GM18517 (cell line): ENCODE data around the gene ZBTB12.
"Not testable (repeated sequence)": the region's sequence is repeated elsewhere in the genome, so short reads cannot be mapped to it uniquely, and the experiment has no call there.

Experiments
- ATAC-seq: cut with Tn5 transposase; IDR thresholded peaks from one replicate; pipeline ENCODE4 v1.9.1; 2021; ENCODE audit warnings: mild to moderate bottlenecking, moderate library complexity; ENCODE audit not compliant: unreplicated experiment

ZBTB12 gene

DNA sequence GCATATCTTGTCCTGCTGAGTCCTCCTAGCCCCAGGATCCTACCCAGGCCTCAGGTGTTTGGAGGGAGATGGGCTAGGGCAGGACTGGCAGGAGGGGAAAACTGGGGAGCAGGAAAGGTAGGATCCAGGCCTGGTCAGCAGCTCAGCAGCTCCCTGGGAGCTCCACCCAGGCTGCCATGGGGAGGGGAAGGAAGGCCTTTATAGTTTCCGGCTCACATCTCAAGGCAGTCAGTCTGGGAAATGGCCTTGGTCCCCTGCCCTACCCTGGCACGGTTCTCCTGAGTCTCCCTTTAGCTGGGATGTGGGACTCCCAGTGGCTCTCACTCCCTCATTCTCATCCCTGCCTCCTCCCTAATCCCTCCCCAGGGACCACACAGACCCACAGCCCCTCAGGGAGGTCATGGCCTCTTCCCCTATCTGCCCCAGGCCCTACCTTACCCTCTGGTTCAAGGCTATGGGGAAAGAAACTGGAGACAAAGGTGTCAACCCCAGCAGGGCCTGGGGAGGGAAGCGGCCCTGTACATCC, 24.7 kb downstream of the ZBTB12 start:
- no peak for ATAC-seq

DNA sequence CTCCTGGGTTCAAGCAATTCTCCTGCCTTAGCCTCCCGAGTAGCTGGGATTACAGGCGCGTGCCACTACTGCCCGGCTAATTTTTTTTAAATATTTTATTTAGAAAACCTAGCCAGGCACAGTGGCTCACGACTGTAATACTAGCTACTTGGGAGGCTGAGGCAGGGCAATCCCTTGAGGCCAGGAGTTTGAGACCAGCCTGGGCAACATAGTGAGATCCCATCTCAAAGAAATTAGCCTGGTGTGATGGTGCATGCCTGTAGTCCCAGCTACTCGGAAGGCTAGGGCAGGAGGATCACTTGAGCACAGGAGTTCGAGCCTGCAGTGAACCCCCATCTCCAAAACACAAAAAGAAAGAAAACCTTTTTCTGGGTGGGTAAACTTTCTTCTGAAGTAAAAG, 25.5 kb downstream of the ZBTB12 start:
- no peak for ATAC-seq

DNA sequence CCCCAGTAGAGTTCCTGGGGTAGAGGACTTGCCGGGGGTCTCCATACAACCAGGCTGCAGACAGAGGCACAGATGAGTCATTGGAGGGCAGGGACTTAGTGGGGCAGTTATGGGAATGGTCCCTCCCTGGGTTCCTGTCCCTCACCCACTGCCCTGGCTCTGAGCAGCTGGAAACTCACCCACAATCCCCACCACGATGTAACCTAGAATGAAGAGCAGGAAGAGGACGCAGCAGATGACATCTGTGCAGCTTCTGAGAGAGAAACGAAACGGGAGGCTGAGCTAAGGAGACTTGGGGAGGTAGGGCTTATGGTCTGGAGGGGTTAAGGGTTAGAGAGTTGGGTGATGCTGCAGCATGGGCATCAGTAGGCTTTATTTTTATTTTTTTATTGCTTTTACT, 26.0 kb downstream of the ZBTB12 start:
- ATAC-seq: no peak

DNA sequence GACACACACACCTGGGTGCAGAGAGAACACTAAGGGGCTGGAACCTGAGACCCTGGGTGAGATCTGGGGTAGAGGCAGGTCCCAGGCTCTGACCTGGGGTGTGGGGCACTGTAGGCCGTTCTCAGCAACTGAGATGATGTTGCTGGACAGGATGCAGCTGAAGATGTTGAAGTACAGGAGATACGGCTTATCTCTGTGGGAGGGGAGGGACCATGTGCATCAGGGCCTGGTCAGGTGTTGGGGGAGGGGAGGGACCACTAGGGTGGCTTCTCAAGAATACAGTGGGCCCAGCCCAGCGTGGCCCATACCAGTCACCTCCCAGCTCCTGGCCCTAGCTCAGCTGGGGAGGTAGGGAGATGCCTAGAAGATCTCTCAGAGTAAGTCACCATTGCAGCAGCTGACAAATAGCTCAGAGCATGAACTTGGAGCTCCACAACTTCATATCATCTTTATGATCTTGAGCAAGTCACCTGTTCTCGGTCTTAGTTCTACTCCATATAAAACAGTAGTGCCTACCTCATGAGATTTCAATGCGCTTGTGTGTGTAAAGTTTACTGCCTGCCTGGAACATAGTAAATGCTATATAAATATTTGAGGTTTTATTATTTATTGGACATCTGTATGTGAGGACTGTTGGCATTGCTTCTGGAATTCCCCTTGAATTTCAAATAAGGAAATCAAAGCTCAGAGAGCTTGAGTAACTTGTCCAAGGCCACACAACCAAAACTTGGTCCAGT, 26.9 kb downstream of the ZBTB12 start:
- ATAC-seq: no peak

DNA sequence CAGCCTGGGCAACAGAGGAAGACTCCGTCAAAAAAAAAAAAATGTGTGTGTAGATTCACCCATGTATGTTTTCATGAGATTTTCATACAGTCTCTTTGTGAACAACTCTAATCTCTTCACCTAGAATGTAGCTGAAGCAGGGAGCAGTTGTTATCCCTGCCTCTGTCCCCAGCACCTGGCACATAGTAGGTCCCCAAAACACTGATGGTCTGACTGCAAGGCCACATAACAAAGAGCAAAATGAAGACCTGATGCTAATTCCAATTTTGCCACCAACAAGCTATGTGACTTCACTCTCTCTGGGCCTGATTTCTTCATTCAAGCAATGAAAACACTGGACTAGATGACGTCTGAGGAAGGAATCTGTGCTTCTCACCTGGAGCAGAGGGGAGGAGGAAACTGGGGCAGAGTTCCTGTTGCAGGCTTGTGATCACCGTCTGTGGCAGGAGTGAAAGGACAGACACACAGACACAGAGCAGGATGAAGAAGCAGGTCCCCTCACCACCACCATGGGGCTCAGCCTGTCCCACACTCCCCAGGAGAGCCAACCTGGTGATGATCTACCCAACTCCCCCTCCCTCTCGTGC, 27.7 kb downstream of the ZBTB12 start:
- ATAC-seq: no peak

DNA sequence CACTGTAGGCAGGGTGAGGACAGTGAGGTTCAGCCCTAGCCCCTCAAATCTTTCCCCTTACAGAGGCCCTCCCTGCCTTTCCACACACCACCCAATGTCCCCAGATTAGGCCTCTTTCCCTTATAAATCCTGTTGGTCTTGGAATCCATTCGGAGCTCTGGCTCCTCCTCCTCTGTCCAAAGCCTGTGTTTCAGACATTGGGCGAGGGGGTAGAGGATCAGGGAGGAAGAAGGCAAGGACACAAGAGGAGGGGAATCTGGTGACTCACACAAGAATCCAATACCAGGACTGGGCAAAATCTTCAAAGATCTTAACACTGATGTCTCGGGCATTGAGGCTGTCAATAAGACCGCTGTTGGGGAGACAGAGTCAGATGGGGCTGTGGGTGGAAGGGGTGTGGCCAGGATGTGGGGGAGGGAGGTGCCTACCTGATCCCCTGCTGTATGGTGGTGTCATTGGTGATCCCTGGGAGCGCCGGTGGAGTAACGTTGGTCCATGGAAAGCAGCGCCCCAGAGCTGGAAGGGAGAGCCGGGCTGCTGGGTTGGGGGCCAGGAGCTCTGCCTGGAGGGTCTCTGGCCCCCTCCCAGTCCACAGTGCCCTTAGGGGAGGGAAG, 30.7 kb downstream of the ZBTB12 start:
- no peak for ATAC-seq

DNA sequence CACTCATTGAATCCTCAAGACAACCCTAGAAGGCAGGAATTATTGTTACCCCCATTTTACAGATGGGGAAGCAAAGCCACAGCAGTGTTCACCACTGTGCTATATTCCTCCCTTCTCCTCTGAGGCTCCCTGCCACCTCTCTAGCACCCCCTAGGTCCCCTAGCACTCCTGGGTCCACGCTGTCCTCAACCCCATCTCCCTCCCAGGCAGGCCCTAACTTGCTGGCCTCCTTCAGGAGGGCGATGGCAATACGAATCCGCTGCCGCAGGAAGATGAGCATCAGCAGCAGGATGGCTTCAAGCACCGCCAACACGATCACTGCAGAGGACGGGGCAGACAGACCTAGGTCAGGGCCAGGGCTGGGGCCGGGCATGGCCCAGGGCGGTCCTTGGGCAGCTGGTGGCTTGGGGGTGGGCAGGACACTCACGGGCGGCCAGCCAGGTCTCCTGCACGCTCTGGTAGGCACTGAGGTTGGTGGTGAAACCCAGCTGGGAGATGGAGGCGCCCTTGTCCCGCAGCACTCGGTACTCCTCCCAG, 31.4 kb downstream of the ZBTB12 start:
- no peak for ATAC-seq

DNA sequence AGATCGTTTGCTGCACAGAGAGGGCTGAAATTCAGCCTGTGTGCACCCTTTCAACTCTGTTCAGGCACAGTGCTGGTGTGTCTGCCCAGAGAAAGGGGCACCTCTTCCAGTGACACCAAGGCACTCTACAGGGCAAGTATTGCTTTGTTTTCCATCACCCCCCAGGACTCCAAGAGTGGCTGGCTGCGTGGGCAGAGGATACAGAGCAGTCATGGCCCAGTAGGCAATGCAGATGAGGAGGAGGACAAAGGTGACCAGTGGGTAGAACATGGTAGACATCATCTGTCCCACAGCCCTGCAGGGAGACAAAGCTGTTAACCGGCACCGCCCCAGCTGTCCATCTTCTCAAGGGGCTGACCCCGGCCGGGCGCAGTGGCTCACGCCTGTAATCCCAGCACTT, 32.5 kb downstream of the ZBTB12 start:
- no peak for ATAC-seq

DNA sequence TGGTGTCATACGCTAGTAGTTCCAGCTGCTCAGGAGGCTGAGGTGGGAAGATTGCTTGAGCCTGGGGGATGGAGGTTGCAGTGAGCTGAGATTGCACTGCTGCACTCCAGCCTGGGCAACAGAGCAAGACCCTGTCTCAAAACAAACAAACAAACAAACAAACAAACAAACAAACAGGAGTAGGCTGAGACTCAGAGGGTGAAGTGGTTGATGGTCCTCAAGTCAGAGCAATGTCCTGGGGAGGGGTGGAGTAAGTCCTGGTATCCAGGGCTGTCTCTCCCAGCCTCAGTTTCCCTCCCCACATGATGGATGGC, 33.3 kb downstream of the ZBTB12 start:
- not testable (repeated sequence) for ATAC-seq

DNA sequence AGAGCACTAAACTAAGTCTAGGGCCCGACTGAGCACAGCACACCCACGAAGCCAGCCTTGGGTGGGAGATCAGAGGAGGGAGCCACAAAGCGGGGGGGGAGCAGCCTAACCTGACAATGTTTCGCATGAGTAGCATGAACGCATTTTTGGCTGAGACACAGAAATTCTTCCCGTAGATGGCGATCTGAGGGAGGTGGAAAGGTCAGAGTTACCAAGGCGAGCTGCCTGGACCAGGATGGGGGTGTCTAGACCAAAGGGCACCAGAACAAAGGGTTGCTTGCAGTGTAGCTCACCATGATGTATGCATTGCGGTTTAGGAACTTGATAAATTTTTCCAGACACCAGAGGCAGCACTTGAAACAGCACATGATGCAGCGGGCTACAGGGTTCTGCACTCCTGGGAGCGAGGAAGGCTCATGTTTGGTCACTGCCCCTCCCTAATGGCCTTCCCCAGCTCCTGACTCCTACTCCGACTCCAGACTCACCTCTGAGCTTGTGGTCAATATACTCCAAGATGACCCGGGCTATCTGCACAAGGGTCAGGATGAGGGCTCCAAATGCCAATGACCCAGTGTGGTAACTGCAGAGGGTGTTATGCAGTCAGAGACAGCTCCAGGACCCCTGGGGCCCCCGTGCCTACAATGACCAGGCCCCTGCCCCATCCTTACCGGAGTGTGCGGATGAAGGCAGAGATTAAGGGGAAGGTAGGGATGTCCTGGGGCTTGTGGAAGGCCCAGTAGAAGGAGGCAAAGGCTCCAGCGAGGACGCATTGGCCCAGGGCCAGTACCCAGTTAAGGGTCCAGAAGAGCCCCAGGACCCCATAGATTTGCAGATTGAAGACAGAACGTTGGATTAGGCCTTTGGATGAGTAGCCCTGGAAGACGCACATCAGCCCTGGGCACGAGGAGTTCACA, 36.4 kb downstream of the ZBTB12 start:
- ATAC-seq: no peak

DNA sequence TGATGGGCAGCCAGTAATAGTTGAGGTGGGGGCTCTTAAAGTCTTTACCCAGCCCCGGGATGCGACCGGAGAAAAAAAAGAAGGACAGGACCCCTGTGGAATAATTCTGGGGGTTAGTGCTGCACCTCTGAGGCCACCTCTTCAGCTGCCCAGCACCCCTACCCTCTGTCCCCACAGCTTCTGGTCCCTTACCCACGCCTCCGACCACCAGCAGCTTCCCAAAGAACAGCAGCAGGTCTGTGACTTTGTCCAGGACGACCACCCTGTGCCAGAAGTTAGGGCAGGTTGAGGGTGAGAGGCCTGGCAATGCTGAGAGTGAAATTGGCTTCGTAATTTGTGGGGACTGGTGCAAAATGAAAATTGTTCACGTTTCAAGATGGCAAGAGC, 37.1 kb downstream of the ZBTB12 start:
- no peak for ATAC-seq

DNA sequence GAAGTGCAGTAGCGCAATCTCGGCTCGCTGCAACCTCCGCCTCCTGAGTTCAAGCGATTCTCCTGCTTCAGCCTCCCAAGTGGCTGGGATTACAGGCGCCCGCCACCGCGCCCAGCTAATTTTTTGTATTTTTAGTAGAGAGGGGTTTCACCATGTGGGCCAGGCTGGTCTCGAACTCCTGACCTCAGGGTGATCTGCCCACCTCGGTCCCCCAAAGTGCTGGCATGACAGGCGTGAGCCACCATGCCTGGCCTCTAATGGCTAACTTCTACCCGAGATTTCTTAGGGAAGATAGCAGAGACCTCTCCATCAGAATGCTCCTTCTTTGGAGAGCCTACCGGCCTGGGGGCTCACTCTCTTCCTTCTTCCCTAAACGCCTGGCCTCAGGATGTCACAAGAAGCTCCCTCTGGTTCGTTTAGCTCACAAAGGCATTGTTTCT, 37.7 kb downstream of the ZBTB12 start:
- ATAC-seq: not testable (repeated sequence)

DNA sequence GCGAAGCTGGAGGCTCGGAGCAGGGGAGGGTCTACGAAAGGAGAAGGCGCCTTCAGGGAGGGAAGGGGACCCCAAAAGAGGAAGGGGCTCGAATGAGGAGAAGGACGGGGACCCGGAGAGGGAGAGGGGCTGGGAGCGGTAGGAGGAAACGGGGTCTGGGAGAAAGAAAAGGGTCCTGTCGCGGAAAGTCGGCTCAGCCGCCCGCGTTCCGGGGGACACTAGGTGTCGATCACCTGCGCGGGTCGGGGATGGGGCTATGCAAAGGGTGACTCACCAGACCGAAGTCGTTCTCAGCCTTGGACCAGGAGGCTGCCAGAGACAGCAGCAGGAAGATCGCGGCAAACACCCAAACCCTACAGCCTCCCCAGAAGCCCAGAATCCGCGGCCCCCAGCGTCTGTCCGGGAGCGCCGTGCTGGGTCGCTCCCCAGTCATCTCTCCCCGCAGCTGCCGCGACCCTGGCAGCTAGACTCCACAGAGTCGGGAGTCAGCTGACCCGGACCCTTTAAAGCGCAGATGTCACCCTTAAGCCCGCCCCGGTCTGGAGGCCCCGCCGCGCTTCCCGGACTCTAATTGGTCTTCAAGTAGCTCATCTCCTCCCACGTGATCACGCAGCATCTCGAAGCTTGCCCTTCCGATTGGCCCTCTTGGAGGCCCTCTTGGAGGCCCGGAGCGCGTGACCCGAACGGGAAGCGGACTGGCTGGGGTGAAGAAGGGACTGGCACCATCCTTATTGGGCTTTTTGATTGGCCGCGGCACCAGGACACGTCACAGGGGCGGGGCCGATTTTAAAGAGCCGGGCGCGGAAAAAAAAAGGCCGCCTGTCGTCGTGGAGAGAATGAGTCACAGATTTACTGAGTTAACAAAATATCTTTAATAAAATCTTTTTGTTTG, 39.3 kb downstream of the ZBTB12 start, which contains the start of gene NEU1:
NEU1 (minus strand) TSS at position 478 of the 892 bp plus-strand sequence; CDS start at position 433, 45 bp downstream.
- peak; percentile 95 for ATAC-seq

DNA sequence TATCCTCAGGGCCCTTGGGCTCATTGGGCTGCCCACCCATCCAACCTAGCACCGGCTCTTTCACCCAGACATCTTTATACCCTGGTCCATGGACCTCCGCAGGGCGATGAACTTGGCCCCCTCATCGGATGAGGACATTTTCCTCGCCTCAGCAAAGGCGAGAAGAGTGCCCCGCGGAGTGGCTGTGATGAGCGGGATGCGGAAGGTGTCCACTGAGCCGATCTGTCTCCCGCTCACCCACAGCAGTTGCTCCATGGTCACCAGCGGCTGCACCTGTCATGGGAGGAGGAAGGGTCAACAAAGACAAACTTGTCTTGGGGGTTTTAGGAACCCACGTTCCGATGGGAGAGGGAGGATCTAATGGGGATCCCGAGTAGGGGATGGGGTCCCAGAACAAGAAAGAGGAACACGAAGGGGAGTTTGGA, 40.0 kb downstream of the ZBTB12 start:
- ATAC-seq: no peak

DNA sequence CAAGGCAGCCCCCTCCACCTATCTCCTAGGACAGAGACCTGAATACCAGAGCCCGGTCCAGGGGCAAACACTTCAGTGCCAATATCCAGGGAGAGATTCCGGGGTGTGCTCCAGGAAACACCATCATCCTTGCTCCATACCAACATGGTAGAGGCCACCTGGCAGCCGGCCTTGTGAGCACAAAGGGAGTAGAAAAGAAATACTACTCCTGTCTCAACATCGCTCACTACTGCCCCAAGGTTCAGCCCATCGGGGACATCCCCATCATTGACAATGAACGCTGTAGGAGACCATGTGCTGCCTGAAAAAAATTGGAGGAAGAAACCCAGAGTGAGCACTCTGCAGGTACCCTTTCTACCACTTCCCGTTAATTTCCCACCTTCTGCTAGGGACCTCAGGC, 40.7 kb downstream of the ZBTB12 start:
- ATAC-seq: no peak

DNA sequence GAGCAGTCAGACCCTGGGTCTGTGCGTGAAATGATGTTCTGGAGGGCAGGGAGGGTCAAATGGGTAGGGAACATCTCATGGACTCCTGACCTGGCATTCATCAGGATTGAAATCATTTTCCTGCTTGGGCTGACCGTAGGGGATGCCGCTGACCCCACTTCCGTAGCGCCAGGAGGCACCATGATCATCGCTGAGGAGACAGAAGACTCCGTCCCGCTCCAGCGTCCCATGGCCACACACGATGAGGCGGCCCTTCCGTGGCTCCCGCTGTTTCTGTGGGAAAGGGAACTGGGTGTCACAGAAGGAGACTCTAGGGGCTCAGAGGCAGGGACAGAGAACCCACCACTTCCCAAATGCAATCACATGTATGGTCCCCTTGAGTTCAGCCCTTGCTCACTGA, 41.5 kb downstream of the ZBTB12 start:
- ATAC-seq: no peak

DNA sequence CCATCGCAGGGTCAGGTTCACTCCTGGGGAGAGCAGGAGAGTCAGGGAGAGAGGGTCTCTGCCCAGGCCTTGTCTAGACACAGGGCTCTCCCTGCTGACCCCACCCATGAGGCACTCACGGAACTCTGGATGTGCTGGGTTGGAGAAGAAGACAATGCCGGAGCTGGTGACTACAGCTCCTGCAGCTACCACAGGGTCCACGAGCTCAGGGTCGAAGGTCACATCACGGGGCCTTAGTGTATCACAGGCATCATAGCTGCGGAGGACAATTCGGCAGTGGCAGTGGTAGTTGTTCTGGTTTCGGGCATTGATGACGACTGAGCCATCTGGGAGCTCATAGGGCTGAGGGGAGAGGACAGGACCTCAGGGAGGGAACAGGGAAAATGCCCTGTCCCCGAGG, 42.0 kb downstream of the ZBTB12 start:
- no peak for ATAC-seq

DNA sequence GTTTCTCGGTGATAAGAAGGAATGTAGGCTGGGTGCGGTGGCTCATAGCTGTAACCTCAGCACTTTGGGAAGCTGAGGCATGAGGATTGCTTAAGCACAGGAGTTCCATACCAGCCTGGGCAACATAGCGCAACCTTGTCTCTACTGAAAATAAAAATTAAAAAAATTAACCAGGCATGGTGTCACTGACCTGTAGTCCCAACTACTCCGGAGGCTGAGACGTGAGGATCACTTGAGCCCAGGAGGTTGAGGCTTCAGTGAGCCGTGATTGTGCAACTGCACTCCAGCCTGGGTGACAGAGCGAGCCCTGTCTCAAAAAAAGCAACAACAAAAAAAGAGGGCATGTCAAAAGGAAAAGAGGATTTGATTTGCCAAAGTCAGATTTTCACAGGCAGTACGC, 43.2 kb downstream of the ZBTB12 start:
- ATAC-seq: no peak

DNA sequence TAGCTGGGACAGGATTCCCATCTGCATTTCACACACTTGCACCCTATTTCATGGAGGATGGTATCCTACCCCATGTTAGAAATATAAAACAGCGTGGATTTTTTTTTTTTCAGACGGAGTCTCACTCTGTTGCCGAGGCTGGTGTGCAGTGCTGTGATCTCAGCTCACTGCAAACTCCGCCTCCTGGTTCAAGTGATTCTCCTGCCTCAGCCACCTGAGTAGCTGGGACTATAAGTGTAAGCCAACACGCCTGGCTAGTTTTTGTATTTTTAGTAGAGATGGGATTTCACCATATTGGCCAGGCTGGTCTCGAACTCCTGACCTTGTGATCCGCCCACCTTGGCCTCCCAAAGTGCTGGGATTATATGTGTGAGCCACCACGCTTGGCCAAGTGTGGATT, 44.1 kb downstream of the ZBTB12 start:
- ATAC-seq: not testable (repeated sequence)
